SW480 (cell line): ENCODE data around the gene CDHR4.
"Not testable (repeated sequence)": the region's sequence is repeated elsewhere in the genome, so short reads cannot be mapped to it uniquely, and the experiment has no call there.

Source experiments
- DNase-seq: peaks from one replicate; pipeline ENCODE4 v3.0.0-alpha.2; 2016; ENCODE audit warnings: low spot score

CDHR4 gene

GRCh38 chr3:49780080-49780974, 19.3 kb downstream of the CDHR4 start:
- no peak for DNase-seq

- DNase-seq: no peak
These were observed 20.2 kb downstream of the CDHR4 start for GRCh38 chr3:49779358-49780079.

- DNase-seq: not testable (repeated sequence)
These were observed 23.6 kb downstream of the CDHR4 start for GRCh38 chr3:49776101-49776500.

- no peak for DNase-seq
These were observed 24.1 kb downstream of the CDHR4 start for GRCh38 chr3:49775538-49775937.

GRCh38 chr3:49772703-49773102, 27.0 kb downstream of the CDHR4 start:
- DNase-seq: no peak

GRCh38 chr3:49771340-49771938, 28.2 kb downstream of the CDHR4 start:
- DNase-seq: no peak

GRCh38 chr3:49769926-49770325, 29.7 kb downstream of the CDHR4 start:
- no peak for DNase-seq

GRCh38 chr3:49769286-49769915, 30.3 kb downstream of the CDHR4 start:
- DNase-seq: no peak

GRCh38 chr3:49763981-49764380, 35.7 kb downstream of the CDHR4 start:
- no peak for DNase-seq

- no peak for DNase-seq
These were observed 38.0 kb downstream of the CDHR4 start for GRCh38 chr3:49761661-49762060.

- DNase-seq: no peak
These were observed 40.4 kb downstream of the CDHR4 start for GRCh38 chr3:49759226-49759625.

- DNase-seq: no peak
These were observed 42.5 kb downstream of the CDHR4 start for GRCh38 chr3:49757197-49757596.

GRCh38 chr3:49756036-49756435, 43.6 kb downstream of the CDHR4 start:
- no peak for DNase-seq

- DNase-seq: no peak
These were observed 45.1 kb downstream of the CDHR4 start for GRCh38 chr3:49754536-49754935.

GRCh38 chr3:49751501-49751900, 48.2 kb downstream of the CDHR4 start:
- no peak for DNase-seq

- DNase-seq: no peak
These were observed 49.6 kb downstream of the CDHR4 start for GRCh38 chr3:49750056-49750455.

- DNase-seq: not testable (repeated sequence)
These were observed 50.8 kb downstream of the CDHR4 start for GRCh38 chr3:49748874-49749273.

GRCh38 chr3:49747792-49748480, 51.7 kb downstream of the CDHR4 start:
- DNase-seq: no peak

- DNase-seq: no peak
These were observed 53.7 kb downstream of the CDHR4 start for GRCh38 chr3:49745986-49746385.
